HG02571 (cell line): ENCODE measurements around the gene AGMAT.
"Not testable (repeated sequence)": the region's sequence is repeated elsewhere in the genome, so short reads cannot be mapped to it uniquely, and the experiment has no call there.

Experiments
- ATAC-seq: cut with Tn5 transposase; IDR thresholded peaks from one replicate; pipeline ENCODE4 v1.9.1; 2021; ENCODE audit warnings: mild to moderate bottlenecking, moderate library complexity; ENCODE audit not compliant: unreplicated experiment

The AGMAT gene

GRCh38 chr1:15616373-15617172, 31.7 kb upstream of the AGMAT start:
- ATAC-seq = peak; percentile 8

- no peak for ATAC-seq
These were observed 25.3 kb upstream of the AGMAT start for GRCh38 chr1:15610167-15610566.

GRCh38 chr1:15609631-15610030, 24.8 kb upstream of the AGMAT start:
- no peak for ATAC-seq

- no peak for ATAC-seq
These were observed 20.8 kb upstream of the AGMAT start for GRCh38 chr1:15605398-15606383.

- ATAC-seq = not testable (repeated sequence)
These were observed 19.5 kb upstream of the AGMAT start for GRCh38 chr1:15604400-15604799.

GRCh38 chr1:15603966-15604282, 19.1 kb upstream of the AGMAT start:
- ATAC-seq = not testable (repeated sequence)

- peak; percentile 90 for ATAC-seq
These were observed 18.5 kb upstream of the AGMAT start for GRCh38 chr1:15603050-15603965.

- ATAC-seq = no peak
These were observed 13.6 kb upstream of the AGMAT start for GRCh38 chr1:15598436-15598835.

GRCh38 chr1:15595809-15596617, 11.2 kb upstream of the AGMAT start:
- ATAC-seq = no peak

- ATAC-seq = no peak
These were observed 7.4 kb upstream of the AGMAT start for GRCh38 chr1:15592285-15592684.

GRCh38 chr1:15583016-15583706, 1.7 kb downstream of the AGMAT start:
- ATAC-seq = no peak

- no peak for ATAC-seq
These were observed 5.2 kb downstream of the AGMAT start for GRCh38 chr1:15579683-15580047.

GRCh38 chr1:15578921-15579682, 5.7 kb downstream of the AGMAT start:
- ATAC-seq = no peak

- ATAC-seq = no peak
These were observed 7.2 kb downstream of the AGMAT start for GRCh38 chr1:15577691-15578090.

- no peak for ATAC-seq
These were observed 9.2 kb downstream of the AGMAT start for GRCh38 chr1:15575549-15576150.

GRCh38 chr1:15574741-15575140, 10.1 kb downstream of the AGMAT start:
- ATAC-seq = no peak

GRCh38 chr1:15573477-15573876, 11.4 kb downstream of the AGMAT start:
- no peak for ATAC-seq

GRCh38 chr1:15571266-15571665, 13.6 kb downstream of the AGMAT start:
- no peak for ATAC-seq
